Lower leg skin (tissue), 4 donors: Measurements from ENCODE around the gene CSGALNACT2. TPM values are rescaled to one million over a fixed set of nuclear protein-coding genes. Genes with fewer than 3 reads are reported as not detected.
"Not testable (repeated sequence)": the region's sequence is repeated elsewhere in the genome, so short reads cannot be mapped to it uniquely, and the experiment has no call there.

Source experiments
- DNase-seq, 2 donors: peaks; one replicate each; pipeline ENCODE4 v3.0.0-alpha.2; 2019; ENCODE audit warnings: low spot score in 2 of 2
- H3K4me3 ChIP-seq: fragments of 200-600 bp; sonication (generic); 2 replicates; pipeline ENCODE4 v1.5.1; 2017; ENCODE audit warnings: mild to moderate bottlenecking, low read depth; ENCODE audit not compliant: poor library complexity, severe bottlenecking
- CTCF ChIP-seq, 3 donors: fragments of 450-650 bp; IDR thresholded peaks; one replicate each; pipeline ENCODE4 v1.5.1; 2016; ENCODE audit warnings: antibody characterized with exemption in 3 of 3, mild to moderate bottlenecking in 3 of 3, moderate library complexity in 2 of 3
- POLR2A ChIP-seq, 2 donors: fragments of 450-650 bp; IDR thresholded peaks; one replicate each; pipeline ENCODE4 v1.6.1; 2016 to 2017; ENCODE audit warnings: antibody characterized with exemption in 2 of 2, mild to moderate bottlenecking in 1 of 2, moderate library complexity in 1 of 2
- WGBS, 2 donors: methylation state at CpG; one replicate each; pipeline ENCODE4 v1.1.5; 2018; 5-methylcytosine and 5-hydroxymethylcytosine counted together
- intact Hi-C: fragments of 100-400 bp; cut with DNase I; formaldehyde crosslinking; loops from one replicate; pipeline ENCODE4 v1.15.0; 2023; ENCODE audit warnings: low total_unique reads
- total RNA-seq, 4 donors: library from RNA; depleted of rRNA; stranded (reverse); fragments of >200 nt; gene quantifications; one replicate each; pipeline ENCODE4 v1.1.0, GENCODE V29; 2016

The CSGALNACT2 gene
- total RNA-seq, 4 donors from 2014 or later = 12.9 to 16.7 (median 15.4) TPM

DNA sequence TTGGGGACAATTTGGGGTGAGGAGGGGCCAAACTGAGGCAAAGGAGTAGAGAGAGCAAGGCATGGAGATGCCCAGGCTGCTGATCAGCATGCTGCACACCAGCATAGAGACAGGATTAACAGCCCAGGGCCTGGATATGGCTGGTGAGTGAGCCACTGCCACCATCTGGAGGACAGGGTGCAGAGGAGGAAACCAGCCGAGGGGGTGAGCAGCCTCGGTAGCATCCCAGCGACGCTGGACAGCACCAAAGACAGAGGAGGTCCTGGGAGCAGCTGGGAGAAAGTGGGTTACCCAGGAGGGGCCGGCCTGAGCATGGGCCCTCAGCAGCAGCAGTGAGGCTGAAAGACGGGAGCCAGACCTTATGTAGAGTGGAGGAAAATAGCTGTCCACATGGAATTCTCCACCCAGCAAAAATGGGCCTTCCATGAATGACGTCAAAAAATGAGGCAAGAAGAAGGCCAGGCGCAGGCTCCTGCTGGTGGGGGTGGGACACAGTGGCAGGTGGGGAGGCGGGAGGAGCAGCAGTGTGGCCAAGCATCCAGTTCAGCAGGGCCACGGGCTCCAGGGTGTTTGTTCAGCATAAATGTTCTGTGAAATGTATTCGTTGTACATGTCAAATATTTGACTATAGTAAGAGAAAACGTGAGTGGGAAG is 44.7 kb upstream of the CSGALNACT2 start:
- DNase-seq = no peak
- TF ChIP-seq POLR2A (IDR thresholded peaks at IDR 0.05) (no peak), CTCF (IDR thresholded peaks at IDR 0.05) (no peak)
- no peak overlapping the region for H3K4me3 ChIP-seq
- 46% methylated on average over 12 of the region's 12 CpGs for WGBS, 2 donors
- intact Hi-C loops = no loop called here

GRCh38 chr10:43094085-43094484 is 44.2 kb upstream of the CSGALNACT2 start:
- intact Hi-C loops = no loop called here
- WGBS, 2 donors = 66 to 68% methylated on average over 9 of the region's 9 CpGs
- no peak for DNase-seq
- TF ChIP-seq POLR2A (IDR thresholded peaks at IDR 0.05) (no peak), CTCF (IDR thresholded peaks at IDR 0.05) (no peak)
- no peak overlapping the region for H3K4me3 ChIP-seq

- WGBS, 2 donors = 92 to 93% methylated on average over 6 of the region's 6 CpGs
- H3K4me3 ChIP-seq, DNase-seq, intact Hi-C loops: not testable (repeated sequence)
Observed at GRCh38 chr10:43099339-43099738, 38.9 kb upstream of the CSGALNACT2 start.

- WGBS, 2 donors = 57 to 61% methylated on average over 4 of the region's 4 CpGs
- no peak overlapping the region for H3K4me3 ChIP-seq
- DNase-seq = no peak
- intact Hi-C loops = loop anchor here (10.0 kb wide), 1 partner anchor 345 kb away; no protein-coding TSS in a partner anchor
- TF ChIP-seq CTCF (IDR thresholded peaks at IDR 0.05) = no peak
Observed at GRCh38 chr10:43099928-43100327, 38.3 kb upstream of the CSGALNACT2 start.

GRCh38 chr10:43100366-43100765 is 37.9 kb upstream of the CSGALNACT2 start:
- WGBS, 2 donors = 88 to 91% methylated on average over 17 of the region's 17 CpGs
- no peak for TF ChIP-seq POLR2A (IDR thresholded peaks at IDR 0.05)
- TF ChIP-seq CTCF (IDR thresholded peaks at IDR 0.05) = no peak
- no peak overlapping the region for H3K4me3 ChIP-seq
- DNase-seq = no peak
- intact Hi-C loops = loop anchor here (10.0 kb wide), 1 partner anchor 346 kb away; no protein-coding TSS in a partner anchor

DNA sequence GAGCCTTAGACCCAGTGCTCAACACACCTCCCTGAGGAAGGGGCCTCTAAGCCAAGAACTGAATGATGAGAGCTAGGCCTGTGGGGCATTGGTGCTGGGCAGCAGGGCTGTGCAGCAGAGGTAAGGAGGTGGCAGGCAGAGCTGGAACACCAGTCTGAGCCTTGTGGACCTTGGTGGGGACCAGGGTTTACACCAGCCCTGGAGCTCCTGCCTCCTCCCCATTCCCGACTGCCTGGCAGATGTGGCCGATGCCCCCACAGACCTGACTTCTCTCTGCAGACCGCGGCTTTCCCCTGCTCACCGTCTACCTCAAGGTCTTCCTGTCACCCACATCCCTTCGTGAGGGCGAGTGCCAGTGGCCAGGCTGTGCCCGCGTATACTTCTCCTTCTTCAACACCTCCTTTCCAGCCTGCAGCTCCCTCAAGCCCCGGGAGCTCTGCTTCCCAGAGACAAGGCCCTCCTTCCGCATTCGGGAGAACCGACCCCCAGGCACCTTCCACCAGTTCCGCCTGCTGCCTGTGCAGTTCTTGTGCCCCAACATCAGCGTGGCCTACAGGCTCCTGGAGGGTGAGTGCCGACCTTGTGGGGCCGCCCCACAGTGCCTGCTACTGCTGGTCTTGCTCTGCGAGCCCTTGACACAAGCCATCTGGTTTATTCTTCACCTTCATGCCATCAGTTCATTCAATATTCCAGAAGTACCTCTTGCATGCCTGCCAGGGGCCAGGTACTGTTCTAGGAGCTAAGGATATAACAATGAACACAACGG is 36.0 kb upstream of the CSGALNACT2 start:
- H3K4me3 ChIP-seq = no peak overlapping the region
- DNase-seq = no peak
- no peak for TF ChIP-seq CTCF (IDR thresholded peaks at IDR 0.05)
- TF ChIP-seq POLR2A (IDR thresholded peaks at IDR 0.05) = no peak
- intact Hi-C loops = loop anchor here (10.0 kb wide), 1 partner anchor 347 kb away; no protein-coding TSS in a partner anchor
- 85 to 88% methylated on average over 19 of the region's 19 CpGs for WGBS, 2 donors
